H1 (cell line): ENCODE data around the gene PPP2R2C. TPM values are rescaled to one million over a fixed set of nuclear protein-coding genes. Genes with fewer than 3 reads are reported as not detected.

Experiments
- BCL11A ChIP-seq, 2 experiments: IDR thresholded peaks; one replicate each; pipeline ENCODE4 v1.6.1; 2011; ENCODE audit warnings: low read depth in 2 of 2, low read length in 2 of 2, mild to moderate bottlenecking in 2 of 2
- E2F6 ChIP-seq: IDR thresholded peaks from 2 replicates; pipeline ENCODE4 v1.6.1; 2012; ENCODE audit warnings: inconsistent platforms
- GTF2F1 ChIP-seq: IDR thresholded peaks from 2 replicates; pipeline ENCODE4 v1.6.1; 2012; ENCODE audit warnings: low read depth, low read length, improper control_type of control experiment, borderline replicate concordance
- KDM1A ChIP-seq: fragments of 200-600, 300-600 bp; sonication (generic); IDR thresholded peaks from 2 replicates; pipeline ENCODE4 v1.7.1; 2016; ENCODE audit warnings: mild to moderate bottlenecking, low read length, borderline replicate concordance
- RNF2 ChIP-seq: fragments of 200-900, 300-1000 bp; sonication (generic); IDR thresholded peaks from 2 replicates; pipeline ENCODE4 v1.7.1; 2016; ENCODE audit warnings: borderline replicate concordance, low read depth, mild to moderate bottlenecking, antibody characterized with exemption, low read length; ENCODE audit not compliant: poor library complexity, severe bottlenecking; ENCODE audit errors: missing control alignments
- polyA plus RNA-seq, 7 experiments: library from polyadenylated mRNA; depleted of rRNA in 3 of 7; stranded (reverse) in 5 of 7; unstranded in 2 of 7; fragments of >200 nt in 5 of 7; fragments of 200-250 nt in 2 of 7; gene quantifications; 1 replicate in 5 of 7; 2 replicates in 1 of 7; 4 replicates in 1 of 7; pipeline versions ENCODE4 v1.2.1 to v1.2.3, GENCODE V29; 2011 to 2013; ENCODE audit warnings: missing spikeins in 2 of 7, mixed read lengths in 2 of 7
- total RNA-seq: library from RNA; stranded (reverse); fragmentation: NEBNext Ultra II Directional; extraction: Animal tissue kit (Norgen Biotek cat#: 25700); gene quantifications from 2 replicates; pipeline ENCODE4 v1.2.1, GENCODE V29; 2021

PPP2R2C gene
- total and polyA plus RNA-seq, 2 of the 8 experiments (the other 6 are each of a cell fraction or from before 2014, with no cell fraction given), result 6.4 TPM

GRCh38 chr4:6445403-6446129 is 26.8 kb downstream of the PPP2R2C start (continued):
- TF ChIP-seq BCL11A (IDR thresholded peaks at IDR 0.05; ENCODE audit: low read depth in 2 of 2, low read length in 2 of 2) (no peak), GTF2F1 (no peak), RNF2 (no peak), KDM1A (no peak), E2F6 (no peak)
- TF ChIP-seq, all 59 proteins: peak for 0
